Peyer's patch (tissue), 4 donors: ENCODE measurements around the gene TSKS.

ENCODE experiments used
- POLR2A ChIP-seq, 2 donors: fragments of 450-650 bp; IDR thresholded peaks; one replicate each; pipeline ENCODE4 v1.5.1; 2017; ENCODE audit warnings: antibody characterized with exemption in 2 of 2, mild to moderate bottlenecking in 2 of 2, moderate library complexity in 2 of 2
- TF ChIP-seq, protein P1 (sequence below), 6 experiments: fragments of 450-650 bp in 4 of 6; fragments of 200-600 bp in 2 of 6; sonication (generic) in 1 of 6; IDR thresholded peaks; one replicate each; pipeline ENCODE4 v1.5.1; 2017 to 2019; ENCODE audit warnings: antibody characterized with exemption in 6 of 6, mild to moderate bottlenecking in 3 of 6, moderate library complexity in 1 of 6

DNA sequence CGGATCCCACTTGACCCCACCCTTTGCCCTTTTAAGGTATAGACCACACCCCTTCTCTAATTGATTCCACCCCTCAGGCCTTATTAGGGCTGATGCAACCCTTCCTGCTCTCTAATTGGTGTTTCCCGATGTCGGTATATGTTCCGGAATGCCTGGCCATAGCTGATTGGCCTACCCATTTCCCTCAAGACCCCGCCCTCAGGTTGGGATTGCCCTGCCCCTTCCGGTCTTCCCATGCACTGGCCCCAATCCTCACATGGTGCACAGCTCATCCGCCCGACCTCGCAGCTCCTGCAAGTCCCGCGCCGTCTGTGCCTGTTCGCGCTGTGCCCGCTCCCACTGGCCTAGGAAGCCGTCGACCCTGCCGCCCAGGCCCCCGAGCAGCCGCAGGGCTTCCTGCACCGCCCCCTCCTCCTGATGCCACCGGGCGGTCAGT is 18.1 kb downstream of the TSKS start:
- TF ChIP-seq, protein P1, sequence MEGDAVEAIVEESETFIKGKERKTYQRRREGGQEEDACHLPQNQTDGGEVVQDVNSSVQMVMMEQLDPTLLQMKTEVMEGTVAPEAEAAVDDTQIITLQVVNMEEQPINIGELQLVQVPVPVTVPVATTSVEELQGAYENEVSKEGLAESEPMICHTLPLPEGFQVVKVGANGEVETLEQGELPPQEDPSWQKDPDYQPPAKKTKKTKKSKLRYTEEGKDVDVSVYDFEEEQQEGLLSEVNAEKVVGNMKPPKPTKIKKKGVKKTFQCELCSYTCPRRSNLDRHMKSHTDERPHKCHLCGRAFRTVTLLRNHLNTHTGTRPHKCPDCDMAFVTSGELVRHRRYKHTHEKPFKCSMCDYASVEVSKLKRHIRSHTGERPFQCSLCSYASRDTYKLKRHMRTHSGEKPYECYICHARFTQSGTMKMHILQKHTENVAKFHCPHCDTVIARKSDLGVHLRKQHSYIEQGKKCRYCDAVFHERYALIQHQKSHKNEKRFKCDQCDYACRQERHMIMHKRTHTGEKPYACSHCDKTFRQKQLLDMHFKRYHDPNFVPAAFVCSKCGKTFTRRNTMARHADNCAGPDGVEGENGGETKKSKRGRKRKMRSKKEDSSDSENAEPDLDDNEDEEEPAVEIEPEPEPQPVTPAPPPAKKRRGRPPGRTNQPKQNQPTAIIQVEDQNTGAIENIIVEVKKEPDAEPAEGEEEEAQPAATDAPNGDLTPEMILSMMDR (IDR thresholded peaks at IDR 0.05), result no peak
- no peak for TF ChIP-seq POLR2A (IDR thresholded peaks at IDR 0.05)
